ENCODE data around the gene CA14. TPM values are rescaled to one million over a fixed set of nuclear protein-coding genes. Genes with fewer than 3 reads are reported as not detected.
A peak's percentile ranks its signal among the peaks of the same experiment; 100 is the strongest.
"Not testable (repeated sequence)": the region's sequence is repeated elsewhere in the genome, so short reads cannot be mapped to it uniquely, and the experiment has no call there.

CA14 gene
- total RNA-seq, 1 donor from 2014 or later = not detected

DNA sequence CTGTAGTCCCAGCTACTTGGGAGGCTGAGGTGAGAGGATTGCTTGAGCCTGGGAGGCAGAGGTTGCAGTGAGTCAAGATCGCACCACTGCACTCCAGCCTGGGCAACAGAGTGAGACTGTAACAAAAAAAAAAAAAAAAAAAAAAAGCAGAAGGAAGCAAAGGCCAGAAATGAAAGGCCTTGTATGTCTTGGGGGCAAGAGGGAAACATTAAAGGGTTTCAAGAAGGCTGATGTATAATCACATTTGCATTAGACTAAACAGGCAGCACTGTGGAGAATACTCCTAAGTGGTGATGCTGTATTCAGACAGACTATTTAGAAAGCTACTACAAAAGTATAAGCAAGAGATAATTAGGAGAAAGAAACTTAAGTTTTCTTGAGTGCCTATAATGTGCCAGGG, 32.0 kb upstream of the CA14 start:
- Mint-ChIP-seq H3K4me3 (ENCODE audit: unreplicated experiment) (no peak overlapping the region), H3K27ac (ENCODE audit: unreplicated experiment) (no peak overlapping the region), H3K27me3 (ENCODE audit: low read depth) (no peaks in the 10 kb centered on the region), H3K9me3 (ENCODE audit: low read depth) (no peaks in the 10 kb centered on the region), H3K36me3 (ENCODE audit: low read depth) (peaks cover 21% of the 10 kb centered on the region), H3K4me1 (ENCODE audit: low read depth) (no peaks in the 10 kb centered on the region)
- DNase-seq (ENCODE audit: low spot score) = no peak
- TF ChIP-seq, protein P1, sequence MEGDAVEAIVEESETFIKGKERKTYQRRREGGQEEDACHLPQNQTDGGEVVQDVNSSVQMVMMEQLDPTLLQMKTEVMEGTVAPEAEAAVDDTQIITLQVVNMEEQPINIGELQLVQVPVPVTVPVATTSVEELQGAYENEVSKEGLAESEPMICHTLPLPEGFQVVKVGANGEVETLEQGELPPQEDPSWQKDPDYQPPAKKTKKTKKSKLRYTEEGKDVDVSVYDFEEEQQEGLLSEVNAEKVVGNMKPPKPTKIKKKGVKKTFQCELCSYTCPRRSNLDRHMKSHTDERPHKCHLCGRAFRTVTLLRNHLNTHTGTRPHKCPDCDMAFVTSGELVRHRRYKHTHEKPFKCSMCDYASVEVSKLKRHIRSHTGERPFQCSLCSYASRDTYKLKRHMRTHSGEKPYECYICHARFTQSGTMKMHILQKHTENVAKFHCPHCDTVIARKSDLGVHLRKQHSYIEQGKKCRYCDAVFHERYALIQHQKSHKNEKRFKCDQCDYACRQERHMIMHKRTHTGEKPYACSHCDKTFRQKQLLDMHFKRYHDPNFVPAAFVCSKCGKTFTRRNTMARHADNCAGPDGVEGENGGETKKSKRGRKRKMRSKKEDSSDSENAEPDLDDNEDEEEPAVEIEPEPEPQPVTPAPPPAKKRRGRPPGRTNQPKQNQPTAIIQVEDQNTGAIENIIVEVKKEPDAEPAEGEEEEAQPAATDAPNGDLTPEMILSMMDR (IDR thresholded peaks at IDR 0.05) = no peak

DNA sequence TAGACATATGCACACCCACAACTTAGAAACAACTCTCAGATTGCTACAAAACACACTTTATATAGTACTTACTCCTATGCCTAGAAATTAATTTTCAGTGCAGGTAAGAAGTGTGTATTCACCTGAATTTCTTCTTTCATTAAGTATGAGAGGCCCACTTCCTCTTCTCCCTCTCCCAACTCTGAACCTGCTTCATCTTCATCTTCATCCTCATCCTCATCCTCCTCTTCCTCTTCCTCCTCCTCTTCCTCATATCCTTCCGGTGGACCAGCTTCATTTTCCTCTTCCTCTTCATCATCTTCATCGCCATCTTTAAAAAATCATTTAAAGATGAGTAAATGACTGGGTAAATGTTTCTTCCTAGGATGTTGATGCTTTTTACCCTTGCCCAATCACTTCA, 31.1 kb upstream of the CA14 start:
- Mint-ChIP-seq H3K4me1 (ENCODE audit: low read depth) (no peaks in the 10 kb centered on the region), H3K4me3 (ENCODE audit: unreplicated experiment) (no peak overlapping the region)

DNA sequence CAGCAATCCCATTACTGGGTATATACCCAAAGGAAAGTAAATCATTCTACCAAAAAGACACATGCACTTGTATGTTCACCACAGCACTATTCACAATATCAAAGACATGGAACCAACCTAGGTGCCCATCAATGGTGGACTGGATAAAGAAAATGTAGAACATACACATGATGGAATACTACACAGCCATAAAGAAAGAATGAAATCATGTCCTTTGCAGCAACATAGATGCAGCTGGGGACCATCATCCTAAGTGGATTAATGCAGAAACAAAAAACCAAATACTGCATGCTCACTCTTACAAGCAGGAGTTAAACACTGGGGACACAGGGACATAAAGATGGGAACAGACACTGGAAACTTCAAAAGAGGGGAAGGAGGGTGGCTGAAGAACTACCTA, 30.3 kb upstream of the CA14 start:
- Mint-ChIP-seq H3K4me1 (ENCODE audit: low read depth) (no peaks in the 10 kb centered on the region), H3K27me3 (ENCODE audit: low read depth) (no peaks in the 10 kb centered on the region), H3K9me3 (ENCODE audit: low read depth) (no peaks in the 10 kb centered on the region), H3K27ac (ENCODE audit: unreplicated experiment) (no peak overlapping the region), H3K36me3 (ENCODE audit: low read depth) (peaks cover 21% of the 10 kb centered on the region), H3K4me3 (ENCODE audit: unreplicated experiment) (no peak overlapping the region)
- DNase-seq (ENCODE audit: low spot score) = no peak
- TF ChIP-seq, protein P1 (IDR thresholded peaks at IDR 0.05) = no peak

More for the DNA sequence above, 31.1 kb upstream of the CA14 start:
- DNase-seq (ENCODE audit: low spot score) = no peak
- Mint-ChIP-seq H3K27me3 (ENCODE audit: low read depth) (no peaks in the 10 kb centered on the region), H3K36me3 (ENCODE audit: low read depth) (peaks cover 21% of the 10 kb centered on the region), H3K9me3 (ENCODE audit: low read depth) (no peaks in the 10 kb centered on the region), H3K27ac (ENCODE audit: unreplicated experiment) (peak overlapping the region; percentile 45)
- TF ChIP-seq, protein P1 (IDR thresholded peaks at IDR 0.05) = no peak

DNA sequence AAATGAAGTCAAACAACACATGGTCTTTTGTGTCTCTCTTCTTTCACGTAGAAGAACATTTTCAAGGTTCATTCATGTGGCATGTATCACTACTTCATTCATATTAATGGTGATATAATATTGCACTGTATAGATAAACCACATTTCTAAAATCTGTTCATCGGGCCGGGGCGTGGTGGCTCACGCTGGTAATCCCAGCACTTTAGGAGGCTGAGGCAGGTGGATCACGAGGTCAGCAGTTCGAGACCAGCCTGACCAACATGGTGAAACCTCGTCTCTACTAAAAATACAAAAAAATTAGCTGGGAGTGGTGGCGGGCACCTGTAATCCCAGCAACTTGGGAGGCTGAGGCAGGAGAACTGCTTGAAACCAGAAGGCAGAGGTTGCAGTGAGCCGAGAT, 29.3 kb upstream of the CA14 start:
- not testable (repeated sequence) for H3K27me3 Mint-ChIP-seq (ENCODE audit: low read depth); H3K4me3 Mint-ChIP-seq (ENCODE audit: unreplicated experiment); DNase-seq (ENCODE audit: low spot score); H3K4me1 Mint-ChIP-seq (ENCODE audit: low read depth); H3K9me3 Mint-ChIP-seq (ENCODE audit: low read depth); H3K27ac Mint-ChIP-seq (ENCODE audit: unreplicated experiment)
- H3K36me3 Mint-ChIP-seq (ENCODE audit: low read depth) = peaks cover 21% of the 10 kb centered on the region

DNA sequence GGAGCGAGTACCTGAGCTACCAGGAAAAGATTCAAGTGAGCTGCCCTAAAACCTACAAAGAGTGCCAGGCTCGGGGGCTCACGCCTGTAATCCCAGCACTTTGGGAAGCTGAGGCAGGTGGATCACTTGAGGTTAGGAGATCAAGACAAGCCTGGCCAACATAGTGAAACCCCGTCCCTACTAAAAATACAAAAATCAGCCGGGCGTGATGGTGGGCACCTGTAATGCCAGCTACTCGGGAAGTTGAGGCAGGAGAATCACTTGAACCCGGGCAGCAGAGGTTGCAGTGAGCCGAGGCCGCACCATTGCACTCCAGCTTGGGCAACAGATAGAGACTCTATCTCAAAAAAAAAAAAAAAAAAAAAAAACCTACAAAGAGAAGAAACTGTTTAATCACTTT, 24.7 kb upstream of the CA14 start:
- not testable (repeated sequence) for DNase-seq (ENCODE audit: low spot score); H3K36me3 Mint-ChIP-seq (ENCODE audit: low read depth); H3K27me3 Mint-ChIP-seq (ENCODE audit: low read depth); H3K9me3 Mint-ChIP-seq (ENCODE audit: low read depth)
- H3K4me3 Mint-ChIP-seq (ENCODE audit: unreplicated experiment) = peak overlapping the region; percentile 25
- peak overlapping the region; percentile 94 for H3K27ac Mint-ChIP-seq (ENCODE audit: unreplicated experiment)
- peaks cover 16% of the 10 kb centered on the region for H3K4me1 Mint-ChIP-seq (ENCODE audit: low read depth)

DNA sequence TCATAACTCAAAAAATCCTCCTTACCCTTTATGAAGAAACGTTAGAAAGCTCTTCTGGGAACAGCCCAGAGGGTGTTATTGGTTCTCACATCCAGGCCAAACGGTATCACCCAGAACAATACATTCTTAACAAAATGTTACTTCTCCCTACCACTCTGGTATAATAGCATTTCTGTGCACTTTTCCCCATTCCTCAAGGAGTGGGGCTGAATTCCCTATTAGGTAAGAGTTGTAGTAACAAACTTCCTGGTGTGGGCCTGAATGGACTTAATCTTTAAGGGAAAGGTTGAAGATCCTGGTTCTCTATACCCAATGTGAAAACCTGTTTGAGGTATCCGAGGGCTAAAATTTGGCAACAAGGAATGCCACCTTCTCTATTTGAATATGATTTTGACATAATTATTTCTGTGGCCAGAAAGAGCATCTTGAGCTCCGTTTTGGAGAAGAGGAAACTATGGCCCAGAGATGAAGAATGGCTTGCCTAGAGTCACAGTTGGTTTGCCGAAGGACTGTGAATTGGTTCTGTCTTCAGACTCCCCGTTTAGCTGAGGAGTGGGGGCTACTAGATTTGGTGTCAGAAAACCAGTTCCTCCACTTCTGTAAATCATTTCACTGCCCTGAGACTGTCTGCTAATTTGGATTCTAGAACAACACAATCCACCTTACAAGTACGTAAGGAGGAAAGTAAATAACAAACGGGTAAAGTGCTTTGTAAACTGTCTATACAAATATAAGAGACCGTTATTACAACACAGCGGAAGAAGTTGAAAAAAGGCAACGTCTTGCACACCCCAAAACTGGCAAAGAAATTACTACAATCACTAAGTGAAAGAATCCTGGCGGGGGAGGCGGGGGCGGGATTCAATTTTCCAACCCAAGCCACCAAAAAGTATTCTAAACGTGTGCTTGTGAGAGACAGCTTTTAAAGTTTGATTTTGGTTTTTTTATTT, 23.9 kb upstream of the CA14 start:
- peaks cover 16% of the 10 kb centered on the region for H3K4me1 Mint-ChIP-seq (ENCODE audit: low read depth)
- DNase-seq (ENCODE audit: low spot score) = no peak
- TF ChIP-seq, protein P1 (IDR thresholded peaks at IDR 0.05) = no peak

More for the DNA sequence above, 23.9 kb upstream of the CA14 start:
- H3K9me3 Mint-ChIP-seq (ENCODE audit: low read depth) = no peaks in the 10 kb centered on the region
- H3K4me3 Mint-ChIP-seq (ENCODE audit: unreplicated experiment) = no peak overlapping the region
- peaks cover 3% of the 10 kb centered on the region for H3K36me3 Mint-ChIP-seq (ENCODE audit: low read depth)
- H3K27ac Mint-ChIP-seq (ENCODE audit: unreplicated experiment) = peak overlapping the region; percentile 94
- H3K27me3 Mint-ChIP-seq (ENCODE audit: low read depth) = no peaks in the 10 kb centered on the region
